Brain microvascular endothelial cell (primary cell): Measurements from ENCODE around the gene GPX6.
A peak's percentile ranks its signal among the peaks of the same experiment; 100 is the strongest.

Experiments used
- DNase-seq: peaks from one replicate; pipeline ENCODE4 v3.0.0-alpha.2; 2020
- H3K27ac ChIP-seq: fragments of 250-450 bp; sonication (Bioruptor Pico); 2 replicates; pipeline ENCODE4 v1.5.1; 2020; ENCODE audit warnings: mild to moderate bottlenecking, moderate library complexity
- H3K27me3 ChIP-seq: fragments of 250-450 bp; sonication (Bioruptor Pico); replicated peaks from 2 replicates; pipeline ENCODE4 v1.5.1; 2020; ENCODE audit warnings: mild to moderate bottlenecking
- H3K36me3 ChIP-seq: fragments of 250-450 bp; sonication (Bioruptor Pico); replicated peaks from 2 replicates; pipeline ENCODE4 v1.5.1; 2020; ENCODE audit warnings: mild to moderate bottlenecking
- H3K4me3 ChIP-seq: 2 replicates; pipeline ENCODE4 v1.5.1; 2011; ENCODE audit warnings: low read depth, mild to moderate bottlenecking, control low read depth, low read length, moderate library complexity
- in situ Hi-C: cut with HindIII; loops from 2 replicates; pipeline ENCODE4 v1.10.0; 2017; ENCODE audit warnings: low sequenced_read_pairs, low pct_ligation_motif_present
- TF ChIP-seq, protein P1 (sequence below): IDR thresholded peaks from 2 replicates; pipeline ENCODE4 v1.5.1; 2011; ENCODE audit warnings: low read depth, mild to moderate bottlenecking, moderate library complexity, low read length, control low read depth, inconsistent platforms; ENCODE audit errors: missing control alignments

Gene GPX6

DNA sequence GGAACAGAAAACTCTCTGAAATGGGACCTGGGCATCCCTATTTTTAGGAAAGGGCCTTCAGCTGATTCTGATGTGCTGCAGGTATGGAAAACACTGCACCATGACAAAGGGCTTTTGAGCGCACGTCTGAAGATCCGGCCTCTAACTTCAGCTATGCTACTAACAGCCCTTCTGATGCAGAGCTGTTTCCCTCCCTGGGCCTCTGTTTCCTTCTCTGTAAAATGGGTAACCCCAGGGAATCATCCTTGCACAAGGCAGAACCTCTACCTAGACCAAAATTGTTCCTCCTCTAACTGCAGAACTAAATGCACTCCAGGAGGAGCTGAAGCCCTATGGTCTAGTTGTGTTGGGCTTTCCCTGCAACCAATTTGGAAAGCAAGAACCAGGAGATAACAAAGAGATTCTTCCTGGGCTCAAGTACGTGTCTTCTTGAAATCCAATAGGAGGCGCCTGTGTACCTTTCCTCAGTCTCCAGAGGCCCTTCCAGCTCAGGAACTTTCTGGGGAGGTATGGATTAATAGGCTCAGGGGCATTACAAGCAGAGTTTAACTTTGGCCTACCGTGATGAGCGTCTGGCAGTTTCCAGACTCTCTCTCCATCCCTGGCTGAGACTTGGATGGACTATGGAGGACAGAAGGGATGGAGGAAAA, 16.0 kb upstream of the GPX6 start:
- TF ChIP-seq, protein P1, sequence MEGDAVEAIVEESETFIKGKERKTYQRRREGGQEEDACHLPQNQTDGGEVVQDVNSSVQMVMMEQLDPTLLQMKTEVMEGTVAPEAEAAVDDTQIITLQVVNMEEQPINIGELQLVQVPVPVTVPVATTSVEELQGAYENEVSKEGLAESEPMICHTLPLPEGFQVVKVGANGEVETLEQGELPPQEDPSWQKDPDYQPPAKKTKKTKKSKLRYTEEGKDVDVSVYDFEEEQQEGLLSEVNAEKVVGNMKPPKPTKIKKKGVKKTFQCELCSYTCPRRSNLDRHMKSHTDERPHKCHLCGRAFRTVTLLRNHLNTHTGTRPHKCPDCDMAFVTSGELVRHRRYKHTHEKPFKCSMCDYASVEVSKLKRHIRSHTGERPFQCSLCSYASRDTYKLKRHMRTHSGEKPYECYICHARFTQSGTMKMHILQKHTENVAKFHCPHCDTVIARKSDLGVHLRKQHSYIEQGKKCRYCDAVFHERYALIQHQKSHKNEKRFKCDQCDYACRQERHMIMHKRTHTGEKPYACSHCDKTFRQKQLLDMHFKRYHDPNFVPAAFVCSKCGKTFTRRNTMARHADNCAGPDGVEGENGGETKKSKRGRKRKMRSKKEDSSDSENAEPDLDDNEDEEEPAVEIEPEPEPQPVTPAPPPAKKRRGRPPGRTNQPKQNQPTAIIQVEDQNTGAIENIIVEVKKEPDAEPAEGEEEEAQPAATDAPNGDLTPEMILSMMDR, result peak; percentile 15
- H3K27ac ChIP-seq, result no peak overlapping the region
- in situ Hi-C loops, result no loop called here
- no peaks in the 10 kb centered on the region for H3K27me3 ChIP-seq
- no peaks in the 10 kb centered on the region for H3K36me3 ChIP-seq
- no peak overlapping the region for H3K4me3 ChIP-seq
- DNase-seq, result no peak

DNA sequence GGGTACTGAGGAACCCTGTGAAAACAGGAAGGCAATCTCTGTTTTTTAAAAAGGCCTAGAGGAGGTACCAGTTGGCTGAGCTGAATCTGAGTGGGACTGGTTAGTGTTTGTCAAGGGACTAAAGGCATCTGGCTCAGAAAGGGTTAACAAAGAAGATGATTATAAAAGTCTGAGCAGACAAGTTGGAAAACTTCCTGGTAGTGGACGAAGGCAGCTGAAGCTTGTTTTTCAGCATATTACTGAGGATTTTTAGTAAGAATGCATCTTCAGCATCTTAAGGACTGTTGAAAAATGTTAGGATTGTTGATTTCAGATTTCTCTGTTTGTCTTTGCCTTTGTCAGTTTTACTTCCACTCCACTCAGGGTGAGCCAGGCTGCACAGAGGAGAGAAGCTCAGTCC, 15.2 kb upstream of the GPX6 start:
- H3K27me3 ChIP-seq, result no peaks in the 10 kb centered on the region
- no peak overlapping the region for H3K27ac ChIP-seq
- H3K4me3 ChIP-seq, result no peak overlapping the region
- no peak for DNase-seq
- in situ Hi-C loops, result no loop called here
- TF ChIP-seq, protein P1, result no peak
- no peaks in the 10 kb centered on the region for H3K36me3 ChIP-seq

DNA sequence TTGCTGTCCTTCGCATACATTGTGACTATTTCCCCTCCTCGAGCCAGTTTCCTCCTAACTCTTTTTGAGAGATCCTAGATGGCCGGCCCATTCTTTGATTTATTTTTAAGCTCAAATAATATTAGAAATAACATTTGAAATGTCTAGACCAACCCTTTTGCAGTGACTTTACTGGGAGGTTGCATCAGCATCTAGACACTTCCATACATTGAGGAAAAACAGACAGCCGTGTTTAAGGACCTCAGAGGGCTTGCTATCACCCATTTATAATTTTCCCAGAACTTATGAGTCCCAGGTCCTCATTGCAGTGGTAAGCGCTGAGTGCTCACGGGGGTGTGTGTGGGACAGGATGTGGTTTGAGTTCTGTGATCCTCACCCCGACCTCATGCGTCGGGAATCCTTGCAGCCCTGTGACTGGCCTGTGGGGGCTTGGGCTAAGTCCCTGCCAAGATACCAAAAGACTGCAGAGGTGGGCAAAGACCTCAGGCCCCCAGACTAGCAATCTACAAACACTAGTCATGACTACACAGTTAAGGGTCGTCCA, 10.0 kb upstream of the GPX6 start, which contains the start of gene GPX5:
TSS of gene GPX5 (plus strand) at position 386 of the 544 bp plus-strand sequence. CDS start at position 519, 133 bp downstream.
- in situ Hi-C loops, result no loop called here
- DNase-seq, result no peak
- H3K4me3 ChIP-seq, result no peak within 1 kb of the TSS
- TF ChIP-seq, protein P1, result no peak
- H3K27me3 ChIP-seq, result peaks cover 4% of the 10 kb centered on the region
- H3K27ac ChIP-seq, result no peak within 1 kb of the TSS
- H3K36me3 ChIP-seq, result no peaks in the 10 kb centered on the region

DNA sequence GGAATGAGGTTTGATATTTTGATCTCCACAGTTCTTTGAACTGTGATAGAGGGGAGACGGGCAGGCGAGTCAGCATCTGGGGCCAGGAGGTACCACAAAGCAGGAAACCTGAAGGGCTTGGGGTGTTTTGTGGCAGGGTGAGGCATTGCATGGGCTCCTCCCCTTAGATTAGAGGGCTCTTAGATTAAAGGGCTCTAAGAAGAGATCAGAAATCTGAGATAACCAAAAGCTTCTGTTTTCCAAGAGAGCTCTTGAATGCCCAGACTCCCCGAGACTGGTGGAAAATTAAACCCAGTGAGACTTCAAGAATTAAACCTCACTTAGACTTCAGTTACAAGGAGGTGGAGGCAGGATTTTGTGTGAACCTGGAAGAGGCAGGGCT, 7.6 kb upstream of the GPX6 start:
- DNase-seq, result no peak
- H3K27ac ChIP-seq, result no peak overlapping the region
- H3K27me3 ChIP-seq, result peaks cover 4% of the 10 kb centered on the region
- H3K36me3 ChIP-seq, result no peaks in the 10 kb centered on the region
- TF ChIP-seq, protein P1, result no peak
- in situ Hi-C loops, result no loop called here
- H3K4me3 ChIP-seq, result no peak overlapping the region

DNA sequence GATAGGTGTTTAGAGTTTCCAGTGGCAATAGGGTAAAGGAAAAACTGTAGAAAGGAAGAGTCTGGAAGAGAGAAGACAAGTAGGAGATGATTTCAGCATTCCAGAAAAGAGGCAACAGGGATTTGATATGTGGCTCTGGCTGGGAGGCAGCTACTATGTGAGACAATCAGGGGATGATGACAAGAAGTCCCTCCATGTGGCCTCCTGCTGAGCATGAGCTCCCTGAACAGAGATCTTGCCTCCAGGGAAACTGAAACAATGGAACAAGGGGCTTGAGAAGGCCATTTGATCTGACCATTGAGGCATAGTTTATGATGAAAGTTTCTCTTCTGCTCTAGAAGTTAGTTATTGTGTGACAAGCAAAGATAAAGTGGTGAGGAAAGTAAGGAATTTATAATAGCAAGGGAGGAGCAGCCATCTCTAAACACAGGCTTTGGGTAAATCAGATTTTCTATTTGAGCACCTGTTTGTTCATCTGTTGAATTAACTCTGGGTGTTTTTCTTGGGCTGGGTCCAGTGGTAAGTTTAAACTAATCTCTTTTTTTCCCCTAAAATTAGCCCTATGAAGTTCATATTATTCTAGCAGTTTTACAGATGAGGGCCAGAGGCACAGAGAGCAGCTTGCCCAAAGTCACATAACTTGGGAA, 7.1 kb upstream of the GPX6 start:
- no peak overlapping the region for H3K4me3 ChIP-seq
- DNase-seq, result no peak
- no peak overlapping the region for H3K27ac ChIP-seq
- in situ Hi-C loops, result no loop called here
- H3K27me3 ChIP-seq, result peaks cover 4% of the 10 kb centered on the region
- TF ChIP-seq, protein P1, result no peak
- H3K36me3 ChIP-seq, result no peaks in the 10 kb centered on the region
